Type B pancreatic cell (in vitro differentiated cells): Measurements from ENCODE around the gene CAMKK1. TPM values are rescaled to one million over a fixed set of nuclear protein-coding genes. Genes with fewer than 3 reads are reported as not detected.

Experiments used
- DNase-seq: peaks from one replicate; pipeline ENCODE4 v3.0.0; 2021; ENCODE audit warnings: mixed read lengths; ENCODE audit not compliant: unreplicated experiment; ENCODE audit errors: extremely low spot score
- H3K27ac Mint-ChIP-seq: 2 replicates; pipeline ENCODE4 v1.8.0; 2021; ENCODE audit warnings: mild to moderate bottlenecking, mixed read lengths
- H3K27me3 Mint-ChIP-seq: 2 replicates; pipeline ENCODE4 v1.8.0; 2021; ENCODE audit warnings: mixed read lengths
- H3K36me3 Mint-ChIP-seq: 2 replicates; pipeline ENCODE4 v1.8.0; 2021; ENCODE audit warnings: mixed read lengths
- H3K4me1 Mint-ChIP-seq: one replicate; pipeline ENCODE4 v1.8.0; 2021; ENCODE audit warnings: mixed read lengths; ENCODE audit not compliant: unreplicated experiment
- H3K4me3 Mint-ChIP-seq: 2 replicates; pipeline ENCODE4 v1.8.0; 2021; ENCODE audit warnings: mild to moderate bottlenecking, mixed read lengths
- H3K9me3 Mint-ChIP-seq: 2 replicates; pipeline ENCODE4 v1.8.0; 2021; ENCODE audit warnings: mixed read lengths
- total RNA-seq: library from RNA; stranded (reverse); gene quantifications from 2 replicates; pipeline ENCODE4 v1.2.1, GENCODE V29; 2021; ENCODE audit warnings: low replicate concordance
- TF ChIP-seq, protein P1 (sequence below): fragments of 200-600 bp; sonication (generic); conservative IDR thresholded peaks from 2 replicates; pipeline ENCODE4 v1.5.0; 2021; ENCODE audit warnings: antibody characterized with exemption, mild to moderate bottlenecking

Gene CAMKK1
- total RNA-seq, 1 donor from 2014 or later: 2.7 TPM

DNA sequence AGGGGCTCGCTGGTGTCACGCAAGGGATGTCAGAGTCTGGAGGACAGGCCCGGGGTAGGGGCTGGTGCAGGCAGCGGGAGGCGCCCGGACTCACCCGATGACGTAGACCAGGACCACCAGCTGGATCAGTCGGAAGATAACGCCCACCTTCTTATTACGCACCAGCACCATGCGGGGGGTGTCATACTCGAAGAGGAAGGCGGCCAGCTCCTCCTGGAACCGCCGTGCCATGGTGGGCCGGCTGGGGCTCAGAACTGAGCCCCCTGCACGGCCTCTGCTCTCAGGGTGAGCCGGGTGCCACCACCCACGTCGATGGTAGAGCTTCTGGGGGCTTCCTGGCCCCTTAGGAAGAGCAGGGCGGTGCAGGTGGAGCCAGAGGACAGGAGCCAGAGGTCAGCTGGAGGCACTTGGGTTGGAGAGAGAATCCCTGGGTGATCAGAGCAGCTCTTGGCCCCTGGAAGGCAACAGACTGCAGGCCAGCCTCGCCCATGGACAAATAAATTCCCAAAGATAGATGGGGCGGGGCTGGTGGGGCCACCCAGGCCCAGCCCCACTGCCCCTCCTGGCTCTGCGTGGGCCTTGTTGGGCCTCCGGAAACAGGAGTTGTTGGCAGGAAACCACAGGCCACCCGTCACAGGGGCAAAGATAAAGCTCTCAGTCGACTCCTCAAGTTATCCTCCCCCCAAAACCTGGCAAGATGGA, 23.3 kb upstream of the CAMKK1 start, which contains the start of gene P2RX1:
TSS of gene P2RX1 (minus strand) at position 471 of the 702 bp plus-strand sequence. CDS start at position 231, 240 bp downstream.
- no peaks in the 10 kb centered on the region for H3K27me3 Mint-ChIP-seq
- TF ChIP-seq, protein P1, sequence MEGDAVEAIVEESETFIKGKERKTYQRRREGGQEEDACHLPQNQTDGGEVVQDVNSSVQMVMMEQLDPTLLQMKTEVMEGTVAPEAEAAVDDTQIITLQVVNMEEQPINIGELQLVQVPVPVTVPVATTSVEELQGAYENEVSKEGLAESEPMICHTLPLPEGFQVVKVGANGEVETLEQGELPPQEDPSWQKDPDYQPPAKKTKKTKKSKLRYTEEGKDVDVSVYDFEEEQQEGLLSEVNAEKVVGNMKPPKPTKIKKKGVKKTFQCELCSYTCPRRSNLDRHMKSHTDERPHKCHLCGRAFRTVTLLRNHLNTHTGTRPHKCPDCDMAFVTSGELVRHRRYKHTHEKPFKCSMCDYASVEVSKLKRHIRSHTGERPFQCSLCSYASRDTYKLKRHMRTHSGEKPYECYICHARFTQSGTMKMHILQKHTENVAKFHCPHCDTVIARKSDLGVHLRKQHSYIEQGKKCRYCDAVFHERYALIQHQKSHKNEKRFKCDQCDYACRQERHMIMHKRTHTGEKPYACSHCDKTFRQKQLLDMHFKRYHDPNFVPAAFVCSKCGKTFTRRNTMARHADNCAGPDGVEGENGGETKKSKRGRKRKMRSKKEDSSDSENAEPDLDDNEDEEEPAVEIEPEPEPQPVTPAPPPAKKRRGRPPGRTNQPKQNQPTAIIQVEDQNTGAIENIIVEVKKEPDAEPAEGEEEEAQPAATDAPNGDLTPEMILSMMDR: no peak
- no peak within 1 kb of the TSS for H3K27ac Mint-ChIP-seq
- no peaks in the 10 kb centered on the region for H3K36me3 Mint-ChIP-seq
- H3K4me3 Mint-ChIP-seq: no peak within 1 kb of the TSS
- H3K4me1 Mint-ChIP-seq: no peaks in the 10 kb centered on the region
- no peaks in the 10 kb centered on the region for H3K9me3 Mint-ChIP-seq
- no peak for DNase-seq

DNA sequence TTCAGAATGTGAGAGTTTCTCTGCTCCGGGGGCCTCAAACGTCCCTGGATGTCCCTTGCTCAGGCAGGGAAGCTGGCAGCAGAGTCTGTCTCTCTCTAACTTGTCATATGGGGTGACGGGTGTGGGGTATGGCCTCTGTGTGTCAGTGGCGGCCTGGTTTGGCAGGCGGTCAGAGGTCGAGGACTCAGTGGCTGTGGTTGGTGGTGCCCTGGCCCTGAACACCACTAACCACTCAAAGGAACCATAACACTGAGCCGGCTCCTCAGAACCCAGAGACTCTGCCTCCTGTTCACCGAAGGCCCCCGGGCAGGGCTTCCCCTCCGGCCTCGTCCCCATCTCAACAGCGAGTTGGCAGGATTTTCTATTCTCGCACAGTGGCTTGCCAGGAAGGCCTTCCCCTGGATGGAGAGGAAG, 22.7 kb upstream of the CAMKK1 start:
- DNase-seq: no peak
- TF ChIP-seq, protein P1: no peak
- Mint-ChIP-seq H3K27ac (no peak overlapping the region), H3K27me3 (no peaks in the 10 kb centered on the region), H3K36me3 (no peaks in the 10 kb centered on the region), H3K4me3 (no peak overlapping the region), H3K9me3 (no peaks in the 10 kb centered on the region), H3K4me1 (no peaks in the 10 kb centered on the region)

DNA sequence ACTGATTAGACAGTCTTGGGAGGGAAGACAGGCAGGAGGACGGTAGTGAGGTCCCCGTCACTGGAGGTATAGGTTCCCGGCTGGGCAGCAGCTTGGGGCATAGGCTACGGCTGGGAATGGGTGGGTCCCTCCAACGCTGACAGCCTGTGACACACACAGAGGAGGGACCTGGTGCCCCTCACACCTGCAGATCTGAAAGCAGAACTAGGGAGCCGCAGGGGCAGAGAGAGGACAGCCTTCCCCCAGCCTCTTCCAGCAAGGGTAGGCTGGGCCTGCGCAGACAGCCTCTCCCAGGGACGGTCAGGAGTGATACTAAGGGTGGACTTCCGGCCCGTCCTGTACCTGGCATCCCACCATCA, 21.4 kb upstream of the CAMKK1 start:
- Mint-ChIP-seq H3K4me1 (no peaks in the 10 kb centered on the region), H3K4me3 (no peak overlapping the region), H3K9me3 (no peaks in the 10 kb centered on the region), H3K27me3 (no peaks in the 10 kb centered on the region), H3K36me3 (no peaks in the 10 kb centered on the region), H3K27ac (no peak overlapping the region)
- TF ChIP-seq, protein P1: no peak
- no peak for DNase-seq

DNA sequence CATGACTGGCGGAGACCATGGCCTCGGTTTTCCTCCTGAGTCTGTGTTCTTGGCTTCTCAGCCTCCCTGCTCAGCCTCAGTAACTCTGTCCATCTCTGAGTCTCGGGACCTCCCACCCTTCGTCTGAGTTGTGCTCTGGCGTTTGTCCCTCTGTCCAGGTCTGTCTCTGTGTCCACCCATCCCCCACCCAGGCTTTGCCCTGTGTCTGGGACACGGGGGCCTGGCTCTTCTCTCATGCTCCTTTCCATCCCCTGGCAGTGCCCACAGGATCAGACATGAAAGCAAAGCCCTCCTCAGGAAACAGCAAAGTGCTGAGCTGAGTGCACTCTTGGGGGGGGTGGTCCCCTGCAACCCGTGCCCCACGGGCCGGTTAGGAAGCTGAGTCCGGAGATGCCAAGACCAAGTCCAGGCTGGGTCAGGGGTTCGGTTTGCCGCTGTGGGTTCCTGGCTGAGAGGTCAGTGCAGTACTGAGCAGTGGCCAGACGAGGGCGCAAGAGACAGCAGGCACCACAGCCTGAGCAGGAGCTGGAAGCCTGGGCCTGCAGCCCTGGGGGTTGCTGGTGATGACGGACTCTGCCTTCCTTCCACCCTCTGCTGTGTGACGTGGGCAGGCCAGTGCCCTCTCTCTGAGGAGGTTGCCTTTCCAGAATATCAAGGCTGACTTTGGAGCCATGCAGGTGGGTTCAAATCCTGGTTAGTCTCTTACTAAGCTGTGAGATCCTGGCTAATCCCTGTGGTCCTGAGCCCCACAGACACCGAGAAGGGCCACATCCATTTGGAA, 20.9 kb upstream of the CAMKK1 start:
- H3K36me3 Mint-ChIP-seq: no peaks in the 10 kb centered on the region
- peak overlapping the region; percentile 51 for H3K27ac Mint-ChIP-seq
- no peaks in the 10 kb centered on the region for H3K9me3 Mint-ChIP-seq
- TF ChIP-seq, protein P1: peak; percentile 96
- DNase-seq: peak; percentile 83
- no peaks in the 10 kb centered on the region for H3K4me1 Mint-ChIP-seq
- H3K4me3 Mint-ChIP-seq: no peak overlapping the region
- H3K27me3 Mint-ChIP-seq: no peaks in the 10 kb centered on the region

DNA sequence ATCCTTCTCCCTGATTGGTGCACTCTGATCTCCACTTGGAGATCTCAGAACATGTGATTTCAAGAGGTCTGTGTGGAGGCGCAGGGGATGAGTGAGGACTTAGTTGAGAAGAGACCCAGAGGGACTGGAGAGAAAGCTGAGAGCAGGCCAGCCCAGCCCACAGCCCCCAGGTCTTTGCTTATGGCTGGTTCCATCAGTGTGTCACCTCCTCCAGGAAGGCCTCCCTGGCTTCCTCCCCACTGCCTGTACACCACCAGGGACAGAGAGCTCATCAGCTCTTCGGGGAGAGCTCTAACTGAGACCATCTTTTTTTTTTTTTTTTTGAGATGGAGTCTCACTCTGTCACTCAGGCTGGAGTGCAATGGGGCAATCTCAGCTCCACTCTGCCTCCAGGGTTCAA, 20.0 kb upstream of the CAMKK1 start:
- Mint-ChIP-seq H3K27ac (no peak overlapping the region), H3K9me3 (no peaks in the 10 kb centered on the region), H3K4me1 (no peaks in the 10 kb centered on the region), H3K36me3 (no peaks in the 10 kb centered on the region), H3K27me3 (no peaks in the 10 kb centered on the region), H3K4me3 (no peak overlapping the region)
- no peak for DNase-seq
- TF ChIP-seq, protein P1: no peak
